Measurements from ENCODE around the gene SLC25A13. TPM values are rescaled to one million over a fixed set of nuclear protein-coding genes. Genes with fewer than 3 reads are reported as not detected.

Gene SLC25A13
- total and polyA plus RNA-seq, 2 of the 13 experiments (the other 11 are each of a cell fraction or from before 2014, with no cell fraction given), result 36.2 to 84.9 TPM

DNA sequence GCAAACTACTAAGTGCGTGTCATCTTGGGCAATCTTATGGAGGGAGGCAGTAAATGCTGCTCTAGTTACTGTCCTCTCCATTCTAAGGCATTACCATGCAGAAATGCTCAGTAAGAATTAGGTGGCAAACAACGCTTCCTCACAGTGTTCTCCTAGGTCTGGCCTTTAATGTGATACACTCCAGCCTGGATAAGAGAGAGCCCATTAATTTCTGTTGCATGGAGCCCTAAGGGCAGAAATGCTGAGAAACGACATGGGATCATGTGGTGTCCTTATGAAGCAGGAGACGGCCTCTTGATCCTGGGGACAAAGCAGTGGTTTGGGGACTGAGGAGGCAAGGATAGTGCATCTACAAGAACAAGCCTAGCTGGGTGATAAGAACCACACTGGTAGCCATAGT lies 44.0 kb downstream of the SLC25A13 start:
- 0 out of 2 replicates have a peak, but pooled peaks cover 11% of the 10 kb centered on the region for H4K20me1 ChIP-seq (ENCODE audit: insufficient read depth, low read length)
- no TSS peak for BruUV-seq (replicated peaks)
- no peak for TF ChIP-seq ZFP36L1 (CRISPR knock-in tag; IDR thresholded peaks at IDR 0.05)
- TF ChIP-seq GLI4 (CRISPR knock-in tag; IDR thresholded peaks at IDR 0.05; ENCODE audit: borderline replicate concordance), result no peak
- TF ChIP-seq ZNF263 (CRISPR knock-in tag; IDR thresholded peaks at IDR 0.05), result no peak
- TF ChIP-seq MTA3 (CRISPR knock-in tag; IDR thresholded peaks at IDR 0.05), result no peak
- no peak for TF ChIP-seq GMEB1 (CRISPR knock-in tag; IDR thresholded peaks at IDR 0.05; ENCODE audit: borderline replicate concordance)
- DNase-seq (ENCODE audit: low spot score) (no peak), FAIRE-seq (no peak), ATAC-seq (no peak; the same call in 2 of the 3 replicates)
- ChIA-PET CTCF (ENCODE audit: low intra/inter-chr PET ratio, low total read pairs) (no interaction called here), POLR2A (no interaction called here)
- H3K9me3 ChIP-seq (ENCODE audit: low read length), result no peaks in the 10 kb centered on the region
- peaks cover 4 to 24% of the 10 kb centered on the region in 2 experiments for H3K36me3 ChIP-seq (replicated peaks in 1 of 2; ENCODE audit: control insufficient read depth in 1 of 2, insufficient read depth in 2 of 2, low read length in 2 of 2)
- no peak overlapping the region for H3K4me3 ChIP-seq (replicated peaks in 1 of 3; ENCODE audit: insufficient read depth in 1 of 3, low read depth in 2 of 3, low read length in 3 of 3)
- no peak overlapping the region for H3K4me2 ChIP-seq (ENCODE audit: low read depth, low read length)
- no peak overlapping the region for H3K27ac ChIP-seq (ENCODE audit: extremely low read length, insufficient read depth, low read length)
- peaks cover 14% of the 10 kb centered on the region for H3K4me1 ChIP-seq (ENCODE audit: insufficient read depth, low read length)
- no peak overlapping the region for H3K9ac ChIP-seq (ENCODE audit: insufficient read depth, low read depth, low read length)
- in situ Hi-C loops (cut with HindIII; ENCODE audit: extremely low pct_ligation_motif_present, low pct_unique_long_range_greater_than_20kb) (no loop called here), intact Hi-C loops (cut with micrococcal nuclease; ENCODE audit: unreplicated experiment) (no loop called here)
- H3K27me3 ChIP-seq (ENCODE audit: control insufficient read depth in 1 of 2, insufficient read depth in 2 of 2, low read length in 2 of 2), result no peaks in the 10 kb centered on the region
- H3K79me2 ChIP-seq (ENCODE audit: insufficient read depth, low read length), result peaks cover 28% of the 10 kb centered on the region
- WGBS (ENCODE audit: low lambda C conversion rate), result 94% methylated on average over 4 of the region's 4 CpGs
- no peak overlapping the region for H2AFZ ChIP-seq (ENCODE audit: low read length)

- H2AFZ ChIP-seq (ENCODE audit: low read length), result no peak overlapping the region
- H3K27ac ChIP-seq (ENCODE audit: extremely low read length, insufficient read depth, low read length), result no peak overlapping the region
- H3K9me3 ChIP-seq (ENCODE audit: low read length), result no peaks in the 10 kb centered on the region
- no peak overlapping the region for H3K4me3 ChIP-seq (replicated peaks in 1 of 3; ENCODE audit: insufficient read depth in 1 of 3, low read depth in 2 of 3, low read length in 3 of 3)
- peaks cover 12% of the 10 kb centered on the region for H3K4me1 ChIP-seq (ENCODE audit: insufficient read depth, low read length)
- H3K36me3 ChIP-seq (replicated peaks in 1 of 2; ENCODE audit: control insufficient read depth in 1 of 2, insufficient read depth in 2 of 2, low read length in 2 of 2), result peaks cover 5 to 29% of the 10 kb centered on the region in 2 experiments
- BruUV-seq (replicated peaks), result no TSS peak
- in situ Hi-C loops (cut with HindIII; ENCODE audit: extremely low pct_ligation_motif_present, low pct_unique_long_range_greater_than_20kb), result no loop called here
- H4K20me1 ChIP-seq (ENCODE audit: insufficient read depth, low read length), result 0 out of 2 replicates have a peak, but pooled peaks cover 7% of the 10 kb centered on the region
- no peak overlapping the region for H3K4me2 ChIP-seq (ENCODE audit: low read depth, low read length)
- H3K79me2 ChIP-seq (ENCODE audit: insufficient read depth, low read length), result peaks cover 23% of the 10 kb centered on the region
- CTCF ChIA-PET (ENCODE audit: low intra/inter-chr PET ratio, low total read pairs), result no interaction called here
- H3K27me3 ChIP-seq (ENCODE audit: control insufficient read depth in 1 of 2, insufficient read depth in 2 of 2, low read length in 2 of 2), result no peaks in the 10 kb centered on the region
- DNase-seq (ENCODE audit: low spot score) (peak; percentile 26), ATAC-seq (peak; percentile 45; the same call in 2 of the 3 replicates), FAIRE-seq (no peak)
- H3K9ac ChIP-seq (ENCODE audit: insufficient read depth, low read depth, low read length), result no peak overlapping the region
- POLR2A ChIA-PET, result interaction anchor here (0.8 kb wide), 1 partner anchor 27 kb away, joined by 3 read pairs; no protein-coding TSS in a partner anchor
- 50% methylated on average over 2 of the region's 2 CpGs for WGBS (ENCODE audit: low lambda C conversion rate)
- TF ChIP-seq PAXIP1 (CRISPR knock-in tag; conservative IDR thresholded peaks at IDR 0.05) (0 out of 2 replicates have a peak, but pooled peaks have one; percentile 16), GMEB1 (CRISPR knock-in tag; IDR thresholded peaks at IDR 0.05; ENCODE audit: borderline replicate concordance) (no peak), HNF4A (CRISPR knock-in tag; IDR thresholded peaks at IDR 0.05) (peak; percentile 50)
- intact Hi-C loops (cut with micrococcal nuclease; ENCODE audit: unreplicated experiment), result no loop called here
Observed at GRCh38 chr7:96276019-96276418, 45.9 kb downstream of the SLC25A13 start.
